Kidney tubule cell (primary cell): Measurements from ENCODE around the gene PRSS2.

ENCODE experiments used
- DNase-seq: peaks from one replicate; pipeline ENCODE4 v3.0.0-alpha.2; 2018; ENCODE audit warnings: low spot score

Gene PRSS2

GRCh38 chr7:142801601-142802295 lies 31.0 kb downstream of the PRSS2 start:
- no peak for DNase-seq

- no peak for DNase-seq
These were observed 31.5 kb downstream of the PRSS2 start for GRCh38 chr7:142802301-142802700.

- DNase-seq: no peak
These were observed 33.1 kb downstream of the PRSS2 start for GRCh38 chr7:142803901-142804300.

- no peak for DNase-seq
These were observed 34.0 kb downstream of the PRSS2 start for GRCh38 chr7:142804728-142805207.

- DNase-seq: no peak
These were observed 34.7 kb downstream of the PRSS2 start for GRCh38 chr7:142805350-142806021.

GRCh38 chr7:142806022-142806356 lies 35.2 kb downstream of the PRSS2 start:
- DNase-seq: no peak

- no peak for DNase-seq
These were observed 36.2 kb downstream of the PRSS2 start for GRCh38 chr7:142806957-142807356.

GRCh38 chr7:142807855-142808460 lies 37.2 kb downstream of the PRSS2 start:
- DNase-seq: peak; percentile 18

GRCh38 chr7:142808461-142808801 lies 37.7 kb downstream of the PRSS2 start:
- DNase-seq: no peak

- DNase-seq: peak; percentile 49
These were observed 38.2 kb downstream of the PRSS2 start for GRCh38 chr7:142808802-142809583.

GRCh38 chr7:142809671-142810070 lies 38.9 kb downstream of the PRSS2 start:
- DNase-seq: no peak

- peak; percentile 57 for DNase-seq
These were observed 40.5 kb downstream of the PRSS2 start for GRCh38 chr7:142811154-142811737.

GRCh38 chr7:142812437-142813215 lies 41.9 kb downstream of the PRSS2 start:
- no peak for DNase-seq

GRCh38 chr7:142813226-142813625 lies 42.5 kb downstream of the PRSS2 start:
- DNase-seq: peak; percentile 76

GRCh38 chr7:142813699-142814098 lies 42.9 kb downstream of the PRSS2 start:
- DNase-seq: no peak

GRCh38 chr7:142814451-142814850 lies 43.7 kb downstream of the PRSS2 start:
- no peak for DNase-seq

GRCh38 chr7:142815134-142815533 lies 44.4 kb downstream of the PRSS2 start:
- DNase-seq: no peak

- DNase-seq: no peak
These were observed 46.7 kb downstream of the PRSS2 start for GRCh38 chr7:142817506-142817905.

- DNase-seq: no peak
These were observed 48.8 kb downstream of the PRSS2 start for GRCh38 chr7:142819530-142819929.

- no peak for DNase-seq
These were observed 51.9 kb downstream of the PRSS2 start for GRCh38 chr7:142822714-142823113.
